MM.1S (cell line): ENCODE measurements around the gene MVB12A.

ENCODE experiments used
- CTCF ChIP-seq: fragments of 300-600 bp; sonication (generic); IDR thresholded peaks from 2 replicates; pipeline ENCODE4 v1.5.1; 2016; ENCODE audit warnings: antibody characterized with exemption, low read length, mixed read lengths
- EZH2 ChIP-seq: fragments of 300-600 bp; sonication (generic); optimal IDR thresholded peaks from 2 replicates; pipeline ENCODE3; 2017; ENCODE audit warnings: low read depth, mild to moderate bottlenecking, antibody characterized with exemption, low read length, mixed read lengths

- TF ChIP-seq CTCF (no peak), EZH2 (no peak)
Observed at GRCh38 chr19:17454576-17455071, 34.8 kb downstream of the MVB12A start.
